H1 (cell line): ENCODE results near the gene CEACAM16. TPM values are rescaled to one million over a fixed set of nuclear protein-coding genes. Genes with fewer than 3 reads are reported as not detected.

ENCODE experiments used
- CTCF ChIA-PET: fragments of 300-600 bp; sonication (Branson Sonifier 250); formaldehyde crosslinking; loops from one replicate; lab custom pipeline; 2021; ENCODE audit not compliant: partially characterized antibody; lab: Charles Lee
- POLR2A ChIA-PET: fragments of 300-600 bp; sonication (Branson Sonifier 250); formaldehyde crosslinking; loops from one replicate; lab custom pipeline; 2021; ENCODE audit warnings: inconsistent platforms; ENCODE audit not compliant: partially characterized antibody; lab: Charles Lee
- DNase-seq, 2 experiments: peaks; one replicate each; pipeline versions ENCODE4 v3.0.0 to v3.0.0-alpha.2; 2010 to 2022; ENCODE audit warnings: low spot score in 2 of 2, low read depth in 1 of 2, mixed read lengths in 1 of 2
- FAIRE-seq: peaks from 2 replicates; lab custom pipeline; 2011; peaks lifted over from hg19 to GRCh38; lab: Jason Lieb, UNC
- H2AFZ ChIP-seq: 2 replicates; pipeline ENCODE4 v1.8.1; 2012; ENCODE audit warnings: low read length, inconsistent platforms
- H2AK5ac ChIP-seq: 2 replicates; pipeline ENCODE4 v1.6.1; 2013; ENCODE audit warnings: low read depth, low read length
- H2BK120ac ChIP-seq: replicated peaks from 2 replicates; pipeline ENCODE3; 2013; ENCODE audit warnings: low read depth, low read length, inconsistent platforms
- H2BK12ac ChIP-seq: 2 replicates; pipeline ENCODE4 v1.6.1; 2013; ENCODE audit warnings: low read depth, low read length
- H2BK15ac ChIP-seq: 2 replicates; pipeline ENCODE4 v1.6.1; 2013; ENCODE audit warnings: low read length
- H2BK20ac ChIP-seq: 2 replicates; pipeline ENCODE4 v1.6.1; 2013; ENCODE audit warnings: low read length
- H2BK5ac ChIP-seq: 2 replicates; pipeline ENCODE4 v1.6.1; 2013; ENCODE audit warnings: low read depth, low read length
- H3K14ac ChIP-seq: 2 replicates; pipeline ENCODE4 v1.6.1; 2013; ENCODE audit warnings: inconsistent platforms; ENCODE audit not compliant: insufficient read length
- H3K18ac ChIP-seq: 2 replicates; pipeline ENCODE4 v1.6.1; 2013; ENCODE audit warnings: low read length; ENCODE audit errors: extremely low read depth
- H3K23ac ChIP-seq: 2 replicates; pipeline ENCODE4 v1.6.1; 2013; ENCODE audit warnings: inconsistent platforms; ENCODE audit not compliant: insufficient read length
- H3K23me2 ChIP-seq: 2 replicates; pipeline ENCODE4 v1.6.1; 2013; ENCODE audit warnings: low read depth, low read length
- H3K27ac ChIP-seq: 2 replicates; pipeline ENCODE4 v1.6.1; 2011; ENCODE audit warnings: low read depth, low read length, inconsistent platforms
- H3K27me3 ChIP-seq, 4 experiments: replicated peaks in 1 of 4; 1 replicate in 1 of 4; 2 replicates in 3 of 4; pipeline versions ENCODE4 v1.6.1 to v1.8.1; 2011 to 2013; ENCODE audit warnings: low read length in 3 of 4, mild to moderate bottlenecking in 3 of 4, inconsistent platforms in 2 of 4, mixed read lengths in 2 of 4, moderate library complexity in 1 of 4; ENCODE audit not compliant: control insufficient read depth in 3 of 4, insufficient read depth in 3 of 4; ENCODE audit errors: extremely low read depth in 1 of 4
- H3K36me3 ChIP-seq, 4 experiments: 2 replicates each; pipeline versions ENCODE4 v1.6.1 to v1.8.1; 2011 to 2013; ENCODE audit warnings: mild to moderate bottlenecking in 4 of 4, low read length in 3 of 4, moderate library complexity in 2 of 4, control low read depth in 1 of 4, inconsistent platforms in 1 of 4; ENCODE audit not compliant: insufficient read depth in 4 of 4, control insufficient read depth in 2 of 4
- H3K4ac ChIP-seq: replicated peaks from 2 replicates; pipeline ENCODE3; 2013; ENCODE audit warnings: low read length, low read depth, mixed read lengths, inconsistent platforms; ENCODE audit not compliant: insufficient read length
- H3K4me1 ChIP-seq, 4 experiments: replicated peaks in 1 of 4; 1 replicate in 1 of 4; 2 replicates in 3 of 4; pipeline versions ENCODE4 v1.6.1 to v1.8.1; 2011 to 2013; ENCODE audit warnings: low read length in 3 of 4, inconsistent platforms in 2 of 4, mixed read lengths in 1 of 4; ENCODE audit not compliant: insufficient read depth in 4 of 4, control insufficient read depth in 3 of 4
- H3K4me2 ChIP-seq, 2 experiments: 2 replicates each; pipeline versions ENCODE4 v1.6.1 to v1.8.1; 2011 to 2013; ENCODE audit warnings: low read depth in 2 of 2, low read length in 2 of 2, control low read depth in 1 of 2, inconsistent platforms in 1 of 2, mild to moderate bottlenecking in 1 of 2; ENCODE audit not compliant: insufficient read depth in 1 of 2
- H3K4me3 ChIP-seq, 4 experiments: fragments of 200-600, 300-600 bp in 1 of 4; sonication (generic), shearing (Covaris generic), sonication (Bioruptor Twin) in 1 of 4; 2 replicates each; pipeline versions ENCODE4 v1.5.1 to v1.8.1; 2011 to 2016; ENCODE audit warnings: low read length in 4 of 4, low read depth in 3 of 4, control low read depth in 2 of 4, inconsistent platforms in 2 of 4, mild to moderate bottlenecking in 2 of 4, mixed read lengths in 1 of 4, moderate library complexity in 1 of 4; ENCODE audit not compliant: insufficient read depth in 2 of 4; ENCODE audit errors: extremely low read depth in 1 of 4
- H3K56ac ChIP-seq: replicated peaks from 2 replicates; pipeline ENCODE3; 2013; ENCODE audit warnings: low read depth, mild to moderate bottlenecking, mixed read lengths, low read length, inconsistent platforms; ENCODE audit not compliant: insufficient read length
- H3K79me1 ChIP-seq: 2 replicates; pipeline ENCODE4 v1.6.1; 2013; ENCODE audit warnings: low read depth, low read length, control low read depth
- H3K79me2 ChIP-seq, 2 experiments: 2 replicates each; pipeline versions ENCODE4 v1.6.1 to v1.8.1; 2012 to 2013; ENCODE audit warnings: low read length in 2 of 2, mild to moderate bottlenecking in 2 of 2, inconsistent platforms in 1 of 2; ENCODE audit not compliant: insufficient read depth in 2 of 2, control insufficient read depth in 1 of 2
- H3K9ac ChIP-seq, 4 experiments: replicated peaks in 1 of 4; 1 replicate in 1 of 4; 2 replicates in 3 of 4; pipeline versions ENCODE4 v1.6.1 to v1.8.1; 2011 to 2013; ENCODE audit warnings: low read depth in 3 of 4, low read length in 3 of 4, control low read depth in 2 of 4, mild to moderate bottlenecking in 2 of 4, moderate library complexity in 2 of 4, inconsistent platforms in 1 of 4; ENCODE audit errors: extremely low read depth in 1 of 4
- H3K9me3 ChIP-seq, 2 experiments: 2 replicates each; pipeline versions ENCODE4 v1.6.1 to v1.8.1; 2012 to 2013; ENCODE audit warnings: mild to moderate bottlenecking in 2 of 2, moderate library complexity in 2 of 2, control low read depth in 1 of 2, inconsistent platforms in 1 of 2, low read depth in 1 of 2, low read length in 1 of 2, mixed read lengths in 1 of 2; ENCODE audit not compliant: insufficient read depth in 2 of 2
- H4K20me1 ChIP-seq, 2 experiments: replicated peaks in 1 of 2; 2 replicates each; pipeline versions ENCODE3 to v1.8.1; 2011 to 2013; ENCODE audit warnings: inconsistent platforms in 2 of 2, low read length in 2 of 2, mild to moderate bottlenecking in 1 of 2; ENCODE audit not compliant: insufficient read depth in 2 of 2, control insufficient read depth in 1 of 2
- H4K5ac ChIP-seq: 2 replicates; pipeline ENCODE4 v1.6.1; 2013; ENCODE audit warnings: low read length, low read depth, mixed read lengths, inconsistent platforms; ENCODE audit not compliant: insufficient read length
- H4K8ac ChIP-seq: 2 replicates; pipeline ENCODE4 v1.8.0; 2013; ENCODE audit warnings: mild to moderate bottlenecking, moderate library complexity, low read length, inconsistent platforms; ENCODE audit not compliant: insufficient read depth; ENCODE audit errors: extremely low read depth
- H4K91ac ChIP-seq: replicated peaks from 2 replicates; pipeline ENCODE3; 2013; ENCODE audit warnings: low read length, mixed read lengths, inconsistent platforms; ENCODE audit not compliant: insufficient read length
- ASH2L ChIP-seq: fragments of 200-600, 300-600 bp; sonication (generic); IDR thresholded peaks from one replicate; pipeline ENCODE4 v1.7.1; 2017; ENCODE audit warnings: low read length
- BACH1 ChIP-seq: IDR thresholded peaks from 2 replicates; pipeline ENCODE4 v1.6.1; 2012; ENCODE audit warnings: low read length, improper control_type of control experiment
- BRCA1 ChIP-seq: IDR thresholded peaks from 2 replicates; pipeline ENCODE4 v1.6.1; 2012; ENCODE audit warnings: low read depth, low read length, improper control_type of control experiment
- CBX8 ChIP-seq: fragments of 300-800, 300-1000 bp; sonication (generic); IDR thresholded peaks from 2 replicates; pipeline ENCODE4 v1.7.1; 2016; ENCODE audit warnings: low read depth, low read length, borderline replicate concordance
- CEBPB ChIP-seq: IDR thresholded peaks from 2 replicates; pipeline ENCODE4 v1.6.1; 2012; ENCODE audit warnings: low read depth, low read length
- GABPA ChIP-seq: IDR thresholded peaks from 2 replicates; pipeline ENCODE4 v1.6.1; 2011; ENCODE audit warnings: mild to moderate bottlenecking, low read length, moderate library complexity, borderline replicate concordance; ENCODE audit not compliant: insufficient read depth
- KDM1A ChIP-seq: fragments of 200-600, 300-600 bp; sonication (generic); IDR thresholded peaks from 2 replicates; pipeline ENCODE4 v1.7.1; 2016; ENCODE audit warnings: mild to moderate bottlenecking, low read length, borderline replicate concordance
- KDM5A ChIP-seq: fragments of 200-600 bp; IDR thresholded peaks from 2 replicates; pipeline ENCODE4 v1.7.1; 2012; ENCODE audit warnings: mild to moderate bottlenecking, low read length, inconsistent platforms, mixed read lengths
- RFX5 ChIP-seq: IDR thresholded peaks from 2 replicates; pipeline ENCODE4 v1.6.1; 2011; ENCODE audit warnings: low read depth, low read length, improper control_type of control experiment, borderline replicate concordance
- WGBS, 2 experiments: shearing (Covaris generic) in 1 of 2; methylation state at CpG; one replicate each; pipeline versions ENCODE4 v1.1.6 to v1.1.7; 2013 to 2015; ENCODE audit warnings: low lambda C conversion rate in 2 of 2, mixed read lengths in 2 of 2, inconsistent platforms in 1 of 2, low coverage in 1 of 2, missing lambda C conversion rate in 1 of 2; ENCODE audit not compliant: insufficient replicate concordance in 2 of 2, insufficient coverage in 1 of 2, insufficient read length in 1 of 2; ENCODE audit errors: extremely low coverage in 1 of 2, missing lambda C conversion rate in 1 of 2; 5-methylcytosine and 5-hydroxymethylcytosine counted together
- polyA plus RNA-seq, 7 experiments: library from polyadenylated mRNA; depleted of rRNA in 3 of 7; stranded (reverse) in 5 of 7; unstranded in 2 of 7; fragments of >200 nt in 5 of 7; fragments of 200-250 nt in 2 of 7; gene quantifications; 1 replicate in 5 of 7; 2 replicates in 1 of 7; 4 replicates in 1 of 7; pipeline versions ENCODE4 v1.2.1 to v1.2.3, GENCODE V29; 2011 to 2013; ENCODE audit warnings: missing spikeins in 2 of 7, mixed read lengths in 2 of 7
- total RNA-seq: library from RNA; stranded (reverse); fragmentation: NEBNext Ultra II Directional; extraction: Animal tissue kit (Norgen Biotek cat#: 25700); gene quantifications from 2 replicates; pipeline ENCODE4 v1.2.1, GENCODE V29; 2021
- TF ChIP-seq, protein P1 (sequence below): IDR thresholded peaks from 2 replicates; pipeline ENCODE4 v1.6.1; 2011; ENCODE audit warnings: low read depth, mild to moderate bottlenecking, low read length; ENCODE audit not compliant: insufficient read depth

Gene CEACAM16
- total and polyA plus RNA-seq, 2 of the 8 experiments (the other 6 are each of a cell fraction or from before 2014, with no cell fraction given) = not detected

DNA sequence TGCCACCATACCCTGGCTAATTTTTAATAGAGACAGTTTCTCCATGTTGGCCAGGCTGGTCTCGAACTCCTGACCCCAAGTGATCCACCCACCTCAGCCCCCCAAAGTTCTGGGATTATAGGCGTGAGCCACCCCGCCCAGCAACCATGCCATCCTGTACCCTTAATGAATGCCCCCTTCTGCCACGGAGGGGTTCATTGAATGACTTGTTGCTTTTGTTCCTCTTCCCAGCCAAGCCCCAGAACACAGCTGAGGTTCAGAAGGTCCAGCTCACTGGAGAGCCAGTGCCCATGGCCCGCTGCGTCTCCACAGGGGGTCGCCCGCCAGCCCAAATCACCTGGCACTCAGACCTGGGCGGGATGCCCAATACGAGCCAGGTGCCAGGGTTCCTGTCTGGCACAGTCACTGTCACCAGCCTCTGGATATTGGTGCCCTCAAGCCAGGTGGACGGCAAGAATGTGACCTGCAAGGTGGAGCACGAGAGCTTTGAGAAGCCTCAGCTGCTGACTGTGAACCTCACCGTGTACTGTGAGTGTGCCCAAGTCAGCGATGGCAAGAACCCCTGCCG lies 49.3 kb upstream of the CEACAM16 start:
- no peak overlapping the region for H3K4ac ChIP-seq
- H2BK20ac ChIP-seq = no peak overlapping the region
- no peak overlapping the region for H4K5ac ChIP-seq
- no peaks in the 10 kb centered on the region; the same call in none of the 2 replicates for H3K79me1 ChIP-seq
- H2AFZ ChIP-seq = no peak overlapping the region
- peaks cover 11 to 40% (median 29%) of the 10 kb centered on the region in 4 experiments; a peak in 6 of 8 replicates for H3K36me3 ChIP-seq
- no peak overlapping the region for H3K18ac ChIP-seq
- no peak overlapping the region for H3K23ac ChIP-seq
- peaks cover 0 to 3% of the 10 kb centered on the region in 2 experiments; a peak in 2 of 4 replicates for H3K79me2 ChIP-seq
- H3K9ac ChIP-seq = no peak overlapping the region
- DNase-seq (no peak), FAIRE-seq (no peak)
- H3K14ac ChIP-seq = no peak overlapping the region
- no peaks in the 10 kb centered on the region for H3K9me3 ChIP-seq
- H3K27me3 ChIP-seq = no peaks in the 10 kb centered on the region
- H3K4me3 ChIP-seq = no peak overlapping the region
- H3K23me2 ChIP-seq = no peaks in the 10 kb centered on the region
- no peak overlapping the region for H2BK120ac ChIP-seq
- no peak overlapping the region for H2BK12ac ChIP-seq
- no peak overlapping the region for H2BK15ac ChIP-seq
- H3K4me2 ChIP-seq = no peak overlapping the region
- no peak overlapping the region for H2BK5ac ChIP-seq
- H4K8ac ChIP-seq = no peak overlapping the region
- H3K4me1 ChIP-seq = no peaks in the 10 kb centered on the region; a peak in 1 of 7 replicates
- H3K56ac ChIP-seq = no peak overlapping the region
- no peak overlapping the region for H3K27ac ChIP-seq
- ChIA-PET POLR2A (interaction anchor here (0.6 kb wide), 1 partner anchor 305 kb away, joined by 4 read pairs; no protein-coding TSS in a partner anchor), CTCF (interaction anchor here (0.6 to 3.6 kb wide), 7 partner anchors 8 to 132 kb away, joined by 3 to 25 read pairs (median 3); no protein-coding TSS in a partner anchor)
- no peak overlapping the region for H2AK5ac ChIP-seq
- no peak overlapping the region for H4K91ac ChIP-seq
- WGBS, 2 experiments = 91% methylated on average over 15 of the region's 15 CpGs; no CpG with 5 or more reads in 1 of the 2 experiments
- peaks cover 0 to 9% of the 10 kb centered on the region in 2 experiments for H4K20me1 ChIP-seq
- TF ChIP-seq BACH1 = no peak
- no peak for TF ChIP-seq KDM1A
- no peak for TF ChIP-seq BRCA1
- no peak for TF ChIP-seq GABPA
- TF ChIP-seq KDM5A = no peak
- TF ChIP-seq, protein P1, sequence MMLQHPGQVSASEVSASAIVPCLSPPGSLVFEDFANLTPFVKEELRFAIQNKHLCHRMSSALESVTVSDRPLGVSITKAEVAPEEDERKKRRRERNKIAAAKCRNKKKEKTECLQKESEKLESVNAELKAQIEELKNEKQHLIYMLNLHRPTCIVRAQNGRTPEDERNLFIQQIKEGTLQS = no peak
- no peak for TF ChIP-seq CBX8
- TF ChIP-seq CEBPB = no peak
- no peak for TF ChIP-seq RFX5
- TF ChIP-seq ASH2L = no peak
